HEK293 (cell line): ENCODE data around the gene SLC5A1.
"Not testable (repeated sequence)": the region's sequence is repeated elsewhere in the genome, so short reads cannot be mapped to it uniquely, and the experiment has no call there.

Experiments used
- CTCF ChIA-PET: fragments of 350-600 bp; formaldehyde crosslinking; extraction: SDS; loops from one replicate; lab custom pipeline; 2021; ENCODE audit warnings: antibody characterized with exemption; lab: Yijun Ruan, JAX
- POLR2A ChIA-PET: fragments of 300-600 bp; formaldehyde crosslinking; extraction: SDS; loops from one replicate; lab custom pipeline; 2020; ENCODE audit warnings: antibody characterized with exemption, inconsistent platforms; lab: Yijun Ruan, JAX
- H3K27ac ChIP-seq: fragments of 200-500 bp; sonication (Bioruptor generic); 2 replicates; pipeline ENCODE4 v1.5.1; 2014; ENCODE audit warnings: low read depth, low read length, control low read depth, inconsistent platforms; ENCODE audit errors: extremely low read depth
- H3K36me3 ChIP-seq, 2 experiments: fragments of 200-500 bp in 1 of 2; sonication (Bioruptor generic) in 1 of 2; 1 replicate in 1 of 2; 2 replicates in 1 of 2; pipeline ENCODE4 v1.5.1; 2014 to 2017; ENCODE audit warnings: inconsistent platforms in 2 of 2, low read length in 2 of 2; ENCODE audit not compliant: control insufficient read depth in 2 of 2, insufficient read depth in 1 of 2
- H3K4me1 ChIP-seq: fragments of 200-500 bp; sonication (Bioruptor generic); 2 replicates; pipeline ENCODE4 v1.5.1; 2014; ENCODE audit warnings: mild to moderate bottlenecking, low read length, inconsistent platforms; ENCODE audit not compliant: control insufficient read depth, insufficient read depth
- H3K4me3 ChIP-seq: 2 replicates; pipeline ENCODE4 v1.5.1; 2011; ENCODE audit warnings: low read depth, mild to moderate bottlenecking, control low read depth, low read length, moderate library complexity
- H3K9me3 ChIP-seq: fragments of 200-500 bp; sonication (Bioruptor generic); 2 replicates; pipeline ENCODE4 v1.5.1; 2014; ENCODE audit warnings: low read depth, low read length, inconsistent platforms; ENCODE audit not compliant: control insufficient read depth, insufficient read depth
- PRDM1 ChIP-seq: fragments of 450-650 bp; formaldehyde crosslinking; IDR thresholded peaks from 2 replicates; pipeline ENCODE4; 2016; ENCODE audit warnings: missing biosample characterization, missing genetic modification characterization
- SCRT1 ChIP-seq: fragments of 450-650 bp; formaldehyde crosslinking; IDR thresholded peaks from 2 replicates; pipeline ENCODE4 v1.5.1; 2016; ENCODE audit warnings: missing biosample characterization, missing genetic modification characterization, borderline replicate concordance
- SCRT2 ChIP-seq: fragments of 450-650 bp; formaldehyde crosslinking; IDR thresholded peaks from 2 replicates; pipeline ENCODE4 v1.5.1; 2016; ENCODE audit warnings: missing biosample characterization, missing genetic modification characterization
- ZNF140 ChIP-seq: fragments of 450-650 bp; formaldehyde crosslinking; IDR thresholded peaks from 2 replicates; pipeline ENCODE4 v1.5.1; 2016; ENCODE audit warnings: missing biosample characterization, missing genetic modification characterization
- ZNF223 ChIP-seq: fragments of 450-650 bp; formaldehyde crosslinking; IDR thresholded peaks from 2 replicates; pipeline ENCODE4 v1.5.1; 2016; ENCODE audit warnings: missing biosample characterization, missing genetic modification characterization
- ZNF335 ChIP-seq: fragments of 450-650 bp; formaldehyde crosslinking; conservative IDR thresholded peaks from 2 replicates; pipeline ENCODE4 v1.5.1; 2016; ENCODE audit warnings: missing biosample characterization, missing genetic modification characterization
- ZNF391 ChIP-seq: fragments of 450-650 bp; formaldehyde crosslinking; IDR thresholded peaks from 2 replicates; pipeline ENCODE4 v1.5.1; 2016; ENCODE audit warnings: low read depth, missing biosample characterization, missing genetic modification characterization, borderline replicate concordance
- ZNF561 ChIP-seq: fragments of 450-650 bp; IDR thresholded peaks from 2 replicates; pipeline ENCODE4 v1.5.1; 2018; ENCODE audit warnings: missing biosample characterization, missing genetic modification characterization, borderline replicate concordance
- ZNF654 ChIP-seq: fragments of 450-650 bp; formaldehyde crosslinking; IDR thresholded peaks from 2 replicates; pipeline ENCODE4 v1.5.1; 2016; ENCODE audit warnings: low read depth, missing biosample characterization, missing genetic modification characterization
- TF ChIP-seq, protein P1 (sequence below): fragments of 450-650 bp; formaldehyde crosslinking; conservative IDR thresholded peaks from 2 replicates; pipeline ENCODE4 v1.5.1; 2016; ENCODE audit warnings: low read depth, missing biosample characterization, missing genetic modification characterization
- TF ChIP-seq, protein P2 (sequence below): fragments of 450-650 bp; IDR thresholded peaks from 2 replicates; pipeline ENCODE4 v1.5.1; 2018; ENCODE audit warnings: missing biosample characterization, missing genetic modification characterization

SLC5A1 gene

DNA sequence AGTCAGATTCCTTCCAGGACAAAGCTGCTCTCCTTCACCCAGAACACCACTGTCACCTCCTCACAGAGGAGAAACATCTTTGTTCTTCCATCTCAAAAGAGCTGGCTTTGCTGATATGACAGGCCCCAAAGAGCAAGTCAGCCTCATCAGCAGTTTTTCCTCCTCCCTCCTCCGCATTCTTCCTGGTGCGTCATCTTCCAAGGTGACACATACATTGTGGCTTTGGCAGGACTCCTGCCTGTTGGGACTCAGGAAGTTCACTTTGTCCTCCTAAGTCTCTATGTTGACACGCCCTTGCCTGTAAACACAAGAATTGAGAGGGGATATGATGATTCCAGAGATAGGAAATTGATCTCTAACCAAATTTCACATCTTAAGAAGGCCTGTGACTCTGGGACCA is 92.9 kb downstream of the SLC5A1 start:
- H3K36me3 ChIP-seq, H3K4me3 ChIP-seq, H3K4me1 ChIP-seq, H3K27ac ChIP-seq, H3K9me3 ChIP-seq, POLR2A ChIA-PET: not testable (repeated sequence)
- CTCF ChIA-PET = interaction anchor here (0.6 to 1.6 kb wide), 2 partner anchors 8 to 10 kb away, joined by 3 read pairs; no protein-coding TSS in a partner anchor
- 0 out of 2 replicates have a peak, but pooled peaks have one; percentile 15 for TF ChIP-seq ZNF335 (tag by site-specific recombination)

DNA sequence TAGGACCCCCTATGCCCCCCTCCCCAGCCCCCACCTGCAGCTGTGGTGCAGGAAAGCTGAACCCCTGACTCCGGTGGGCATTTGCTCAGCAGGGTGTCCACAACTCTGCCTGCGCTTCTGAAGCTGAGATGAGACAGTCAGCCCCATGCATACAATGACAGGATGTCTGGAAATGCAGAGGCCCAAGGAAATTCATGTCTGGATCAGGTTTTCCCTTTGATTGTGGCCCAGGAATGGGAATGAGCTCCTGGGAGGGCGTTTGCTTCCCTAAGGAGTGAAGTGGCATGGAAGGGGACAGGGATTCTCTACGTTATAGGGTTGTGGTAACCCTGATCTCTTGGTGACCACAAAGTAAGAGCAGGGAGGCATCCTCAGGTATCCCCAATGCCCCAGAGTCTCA is 93.8 kb downstream of the SLC5A1 start:
- H3K9me3 ChIP-seq, H3K27ac ChIP-seq, H3K4me3 ChIP-seq, H3K36me3 ChIP-seq, POLR2A ChIA-PET, H3K4me1 ChIP-seq: not testable (repeated sequence)
- CTCF ChIA-PET = interaction anchor here (0.6 kb wide), 1 partner anchor 35 kb away, joined by 3 read pairs; no protein-coding TSS in a partner anchor

DNA sequence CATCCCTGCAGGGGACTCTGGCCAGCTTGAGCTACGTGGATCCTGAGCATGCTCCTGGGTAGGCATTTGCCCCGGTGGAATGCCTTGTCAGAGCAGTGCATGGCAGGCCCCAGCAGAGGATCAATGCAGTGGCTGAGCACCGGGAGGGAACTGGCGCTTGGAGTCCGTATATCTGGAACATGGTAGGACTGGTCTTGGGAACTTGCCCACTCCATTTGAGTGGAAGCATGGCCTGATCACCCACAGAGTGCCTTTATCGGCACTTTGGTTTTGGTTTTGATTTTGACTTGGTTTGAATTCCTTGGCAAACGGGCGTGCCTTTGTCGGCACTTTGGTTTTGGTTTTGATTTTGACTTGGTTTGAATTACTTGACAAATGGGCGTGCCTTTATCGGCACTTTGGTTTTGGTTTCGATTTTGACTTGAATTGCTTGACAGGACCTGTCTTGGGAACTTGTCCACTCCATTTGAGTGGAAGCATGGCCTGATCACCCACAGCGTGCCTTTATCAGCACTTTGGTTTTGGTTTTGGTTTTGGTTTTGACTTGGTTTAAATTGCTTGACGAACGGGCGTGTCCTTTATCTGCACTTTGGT is 94.8 kb downstream of the SLC5A1 start:
- H3K9me3 ChIP-seq, H3K4me1 ChIP-seq, CTCF ChIA-PET, H3K4me3 ChIP-seq, POLR2A ChIA-PET, H3K27ac ChIP-seq, H3K36me3 ChIP-seq: not testable (repeated sequence)

DNA sequence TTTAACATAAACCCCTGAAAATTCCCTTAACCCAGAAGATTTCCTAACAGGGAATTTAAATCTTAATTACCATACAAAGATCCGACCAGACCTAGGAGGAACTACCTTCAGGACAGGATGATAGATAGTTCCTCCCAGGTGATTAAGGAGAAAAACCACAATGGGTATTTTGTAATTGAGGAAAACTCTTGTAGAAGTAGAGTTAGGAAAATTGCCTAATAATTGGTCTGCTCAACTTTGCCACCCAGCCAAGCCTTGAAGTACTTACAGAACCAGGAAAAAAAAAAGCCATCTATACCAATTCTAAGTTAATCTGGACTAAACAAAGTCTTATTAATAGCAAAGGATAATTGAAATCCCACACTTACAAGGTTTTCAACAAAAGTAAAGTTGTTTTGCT is 95.5 kb downstream of the SLC5A1 start:
- CTCF ChIA-PET, H3K4me1 ChIP-seq, H3K36me3 ChIP-seq, H3K27ac ChIP-seq, H3K9me3 ChIP-seq, H3K4me3 ChIP-seq, POLR2A ChIA-PET: not testable (repeated sequence)

DNA sequence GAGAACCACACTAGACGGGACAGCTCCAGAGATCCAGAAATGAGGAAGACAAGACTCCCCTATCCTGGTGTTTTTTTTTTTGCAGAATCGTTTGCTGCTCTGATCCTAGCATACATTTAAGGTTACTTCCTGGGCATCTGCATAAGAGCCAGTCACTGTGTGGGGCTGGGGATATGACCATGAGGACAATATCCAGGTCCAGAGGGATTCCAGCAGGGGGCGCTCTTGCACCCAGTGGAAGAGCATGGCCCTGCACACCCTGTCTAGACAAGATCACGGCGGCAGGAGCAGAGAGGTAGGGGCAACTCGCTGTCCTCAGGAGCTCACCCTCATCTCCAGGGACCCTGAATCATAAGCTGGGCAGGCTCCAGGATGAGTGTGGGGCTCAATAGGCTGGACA is 97.6 kb downstream of the SLC5A1 start:
- CTCF ChIA-PET = interaction anchor here (0.6 to 2.2 kb wide), 10 partner anchors 10 to 535 kb away, joined by 3 to 14 read pairs (median 5); partner anchors contain the start of gene C22orf42

DNA sequence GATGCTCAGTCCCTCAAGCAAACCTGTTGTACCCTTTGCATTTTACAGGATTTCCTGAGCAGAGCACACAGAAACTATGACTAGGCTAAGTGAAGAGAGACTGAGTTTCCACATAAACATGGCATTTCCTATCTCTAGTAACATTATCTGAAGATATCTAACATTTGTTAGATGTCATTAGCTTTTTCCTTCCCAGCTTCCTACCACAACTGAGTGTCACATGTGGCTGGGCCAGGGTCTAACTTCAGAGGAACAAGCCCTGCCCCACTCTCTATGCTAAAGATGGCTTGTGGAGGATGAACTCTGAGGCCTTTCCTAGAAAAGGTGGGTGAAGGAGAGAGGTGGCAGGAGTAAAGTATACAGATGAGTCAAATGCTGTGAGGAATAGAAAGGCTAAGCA is 99.5 kb downstream of the SLC5A1 start:
- CTCF ChIA-PET = interaction anchor here (0.6 to 2.1 kb wide), 6 partner anchors 9 to 123 kb away, joined by 3 to 7 read pairs (median 3); no protein-coding TSS in a partner anchor
- H3K36me3 ChIP-seq = no peaks in the 10 kb centered on the region
- no peaks in the 10 kb centered on the region for H3K9me3 ChIP-seq
- H3K4me1 ChIP-seq = no peaks in the 10 kb centered on the region
- H3K4me3 ChIP-seq = no peak overlapping the region
- H3K27ac ChIP-seq = no peak overlapping the region
- POLR2A ChIA-PET = no interaction called here
- TF ChIP-seq, protein P1, sequence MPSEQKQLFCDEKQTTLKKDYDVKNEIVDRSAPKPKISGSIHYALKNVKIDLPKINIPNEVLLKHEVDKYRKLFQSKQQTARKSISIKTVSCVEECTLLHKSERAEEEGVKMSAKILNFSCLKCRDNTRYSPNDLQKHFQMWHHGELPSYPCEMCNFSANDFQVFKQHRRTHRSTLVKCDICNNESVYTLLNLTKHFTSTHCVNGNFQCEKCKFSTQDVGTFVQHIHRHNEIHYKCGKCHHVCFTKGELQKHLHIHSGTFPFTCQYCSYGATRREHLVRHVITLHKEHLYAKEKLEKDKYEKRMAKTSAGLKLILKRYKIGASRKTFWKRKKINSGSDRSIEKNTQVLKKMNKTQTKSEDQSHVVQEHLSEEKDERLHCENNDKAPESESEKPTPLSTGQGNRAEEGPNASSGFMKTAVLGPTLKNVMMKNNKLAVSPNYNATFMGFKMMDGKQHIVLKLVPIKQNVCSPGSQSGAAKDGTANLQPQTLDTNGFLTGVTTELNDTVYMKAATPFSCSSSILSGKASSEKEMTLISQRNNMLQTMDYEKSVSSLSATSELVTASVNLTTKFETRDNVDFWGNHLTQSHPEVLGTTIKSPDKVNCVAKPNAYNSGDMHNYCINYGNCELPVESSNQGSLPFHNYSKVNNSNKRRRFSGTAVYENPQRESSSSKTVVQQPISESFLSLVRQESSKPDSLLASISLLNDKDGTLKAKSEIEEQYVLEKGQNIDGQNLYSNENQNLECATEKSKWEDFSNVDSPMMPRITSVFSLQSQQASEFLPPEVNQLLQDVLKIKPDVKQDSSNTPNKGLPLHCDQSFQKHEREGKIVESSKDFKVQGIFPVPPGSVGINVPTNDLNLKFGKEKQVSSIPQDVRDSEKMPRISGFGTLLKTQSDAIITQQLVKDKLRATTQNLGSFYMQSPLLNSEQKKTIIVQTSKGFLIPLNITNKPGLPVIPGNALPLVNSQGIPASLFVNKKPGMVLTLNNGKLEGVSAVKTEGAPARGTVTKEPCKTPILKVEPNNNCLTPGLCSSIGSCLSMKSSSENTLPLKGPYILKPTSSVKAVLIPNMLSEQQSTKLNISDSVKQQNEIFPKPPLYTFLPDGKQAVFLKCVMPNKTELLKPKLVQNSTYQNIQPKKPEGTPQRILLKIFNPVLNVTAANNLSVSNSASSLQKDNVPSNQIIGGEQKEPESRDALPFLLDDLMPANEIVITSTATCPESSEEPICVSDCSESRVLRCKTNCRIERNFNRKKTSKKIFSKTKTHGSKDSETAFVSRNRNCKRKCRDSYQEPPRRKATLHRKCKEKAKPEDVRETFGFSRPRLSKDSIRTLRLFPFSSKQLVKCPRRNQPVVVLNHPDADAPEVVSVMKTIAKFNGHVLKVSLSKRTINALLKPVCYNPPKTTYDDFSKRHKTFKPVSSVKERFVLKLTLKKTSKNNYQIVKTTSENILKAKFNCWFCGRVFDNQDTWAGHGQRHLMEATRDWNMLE (tag by site-specific recombination) = no peak
- no peak for TF ChIP-seq ZNF223
- no peak for TF ChIP-seq ZNF140
- TF ChIP-seq ZNF391 = no peak
- TF ChIP-seq, protein P2, sequence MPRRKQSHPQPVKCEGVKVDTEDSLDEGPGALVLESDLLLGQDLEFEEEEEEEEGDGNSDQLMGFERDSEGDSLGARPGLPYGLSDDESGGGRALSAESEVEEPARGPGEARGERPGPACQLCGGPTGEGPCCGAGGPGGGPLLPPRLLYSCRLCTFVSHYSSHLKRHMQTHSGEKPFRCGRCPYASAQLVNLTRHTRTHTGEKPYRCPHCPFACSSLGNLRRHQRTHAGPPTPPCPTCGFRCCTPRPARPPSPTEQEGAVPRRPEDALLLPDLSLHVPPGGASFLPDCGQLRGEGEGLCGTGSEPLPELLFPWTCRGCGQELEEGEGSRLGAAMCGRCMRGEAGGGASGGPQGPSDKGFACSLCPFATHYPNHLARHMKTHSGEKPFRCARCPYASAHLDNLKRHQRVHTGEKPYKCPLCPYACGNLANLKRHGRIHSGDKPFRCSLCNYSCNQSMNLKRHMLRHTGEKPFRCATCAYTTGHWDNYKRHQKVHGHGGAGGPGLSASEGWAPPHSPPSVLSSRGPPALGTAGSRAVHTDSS (tag by site-specific recombination) = no peak
- no peak for TF ChIP-seq ZNF335 (tag by site-specific recombination)
- TF ChIP-seq PRDM1 (tag by site-specific recombination) = no peak
- no peak for TF ChIP-seq ZNF561
- no peak for TF ChIP-seq SCRT1 (tag by site-specific recombination)
- TF ChIP-seq SCRT2 (tag by site-specific recombination) = no peak

More for the DNA sequence above, 97.6 kb downstream of the SLC5A1 start:
- POLR2A ChIA-PET, H3K9me3 ChIP-seq, H3K4me3 ChIP-seq, H3K4me1 ChIP-seq, H3K27ac ChIP-seq, H3K36me3 ChIP-seq: not testable (repeated sequence)
- TF ChIP-seq ZNF654 = peak; percentile 40
